GM12864 (cell line): Measurements from ENCODE around the gene GLT8D2.

ENCODE experiments used
- DNase-seq: peaks from one replicate; pipeline ENCODE4 v3.0.0-alpha.2; 2011; ENCODE audit warnings: low read depth
- H3K4me3 ChIP-seq: 2 replicates; pipeline ENCODE4 v1.5.1; 2011; ENCODE audit warnings: mild to moderate bottlenecking, low read depth, low read length, control low read depth
- TF ChIP-seq, protein P1 (sequence below): IDR thresholded peaks from 2 replicates; pipeline ENCODE4 v1.5.1; 2011; ENCODE audit warnings: low read depth, mild to moderate bottlenecking, moderate library complexity, low read length, control low read depth, inconsistent platforms; ENCODE audit errors: missing control alignments

GLT8D2 gene

DNA sequence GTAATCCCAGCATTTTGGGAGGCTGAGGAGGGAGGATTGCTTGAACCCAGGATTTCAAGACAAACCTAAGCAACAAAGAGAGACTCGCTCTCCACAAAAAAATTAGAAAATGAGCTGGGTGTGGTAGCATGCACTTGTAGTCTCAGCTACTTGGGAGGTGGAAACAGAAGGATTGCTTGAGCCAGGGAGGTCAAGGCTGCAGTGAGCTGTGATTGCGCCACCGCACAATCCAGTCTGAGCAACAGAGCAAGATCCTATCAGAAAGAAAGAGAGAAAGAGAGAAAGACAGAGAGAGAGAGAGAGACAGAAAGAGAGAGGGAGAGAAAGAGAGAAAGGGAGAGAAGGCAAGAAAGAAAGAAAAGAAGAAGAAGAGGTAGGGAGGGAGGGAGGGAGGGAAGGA lies 47.3 kb downstream of the GLT8D2 start:
- DNase-seq, result no peak
- TF ChIP-seq, protein P1, sequence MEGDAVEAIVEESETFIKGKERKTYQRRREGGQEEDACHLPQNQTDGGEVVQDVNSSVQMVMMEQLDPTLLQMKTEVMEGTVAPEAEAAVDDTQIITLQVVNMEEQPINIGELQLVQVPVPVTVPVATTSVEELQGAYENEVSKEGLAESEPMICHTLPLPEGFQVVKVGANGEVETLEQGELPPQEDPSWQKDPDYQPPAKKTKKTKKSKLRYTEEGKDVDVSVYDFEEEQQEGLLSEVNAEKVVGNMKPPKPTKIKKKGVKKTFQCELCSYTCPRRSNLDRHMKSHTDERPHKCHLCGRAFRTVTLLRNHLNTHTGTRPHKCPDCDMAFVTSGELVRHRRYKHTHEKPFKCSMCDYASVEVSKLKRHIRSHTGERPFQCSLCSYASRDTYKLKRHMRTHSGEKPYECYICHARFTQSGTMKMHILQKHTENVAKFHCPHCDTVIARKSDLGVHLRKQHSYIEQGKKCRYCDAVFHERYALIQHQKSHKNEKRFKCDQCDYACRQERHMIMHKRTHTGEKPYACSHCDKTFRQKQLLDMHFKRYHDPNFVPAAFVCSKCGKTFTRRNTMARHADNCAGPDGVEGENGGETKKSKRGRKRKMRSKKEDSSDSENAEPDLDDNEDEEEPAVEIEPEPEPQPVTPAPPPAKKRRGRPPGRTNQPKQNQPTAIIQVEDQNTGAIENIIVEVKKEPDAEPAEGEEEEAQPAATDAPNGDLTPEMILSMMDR, result no peak
- H3K4me3 ChIP-seq, result no peak overlapping the region

DNA sequence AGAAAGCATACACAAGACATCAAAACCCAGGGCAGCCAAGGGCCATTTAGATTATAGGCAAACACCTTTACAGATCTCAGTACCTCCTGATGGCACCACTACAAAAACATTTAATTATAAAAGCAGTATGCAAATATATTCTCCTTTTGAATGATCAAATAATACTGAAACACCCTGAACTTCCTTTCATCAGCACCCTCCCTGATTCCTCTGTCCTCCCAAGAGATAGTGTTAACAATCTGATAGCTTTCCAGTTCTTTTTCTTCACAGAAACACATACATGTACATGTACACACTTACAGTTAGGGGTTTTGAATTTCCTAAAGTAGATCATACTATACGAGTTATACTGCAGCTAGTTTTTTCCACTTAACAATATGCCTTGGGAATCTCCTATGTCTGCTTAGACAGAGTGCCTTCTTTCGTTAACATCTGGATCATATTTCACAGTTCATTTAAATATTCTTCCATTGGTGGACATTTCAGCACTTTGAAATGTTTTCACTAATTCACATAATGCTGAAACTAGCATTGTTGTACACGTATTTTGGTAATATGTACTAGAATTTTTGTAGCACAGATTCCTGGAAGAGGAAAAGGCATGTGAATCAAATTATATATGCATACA lies 49.1 kb downstream of the GLT8D2 start:
- no peak for DNase-seq
- H3K4me3 ChIP-seq, result no peak overlapping the region
- TF ChIP-seq, protein P1, result no peak

DNA sequence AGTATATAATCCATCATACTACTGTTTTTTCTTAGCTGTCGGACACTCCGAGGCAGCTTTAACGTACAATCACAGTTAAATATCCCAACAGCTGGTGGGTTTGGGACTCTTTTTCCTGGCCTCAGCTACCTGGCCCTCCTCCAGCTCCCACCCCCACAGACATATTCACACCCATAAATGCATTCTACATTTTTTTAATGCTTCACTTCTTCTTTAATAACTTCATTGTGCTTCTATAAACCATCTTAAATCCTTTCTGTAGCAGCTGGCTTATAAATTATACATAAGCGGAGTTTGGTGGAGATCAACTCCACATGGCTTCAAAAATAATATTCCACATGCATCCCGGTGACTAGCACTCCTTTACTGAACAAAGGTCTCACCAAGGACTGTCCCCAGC lies 51.0 kb downstream of the GLT8D2 start:
- no peak for DNase-seq
- H3K4me3 ChIP-seq, result no peak overlapping the region
- TF ChIP-seq, protein P1, result no peak

DNA sequence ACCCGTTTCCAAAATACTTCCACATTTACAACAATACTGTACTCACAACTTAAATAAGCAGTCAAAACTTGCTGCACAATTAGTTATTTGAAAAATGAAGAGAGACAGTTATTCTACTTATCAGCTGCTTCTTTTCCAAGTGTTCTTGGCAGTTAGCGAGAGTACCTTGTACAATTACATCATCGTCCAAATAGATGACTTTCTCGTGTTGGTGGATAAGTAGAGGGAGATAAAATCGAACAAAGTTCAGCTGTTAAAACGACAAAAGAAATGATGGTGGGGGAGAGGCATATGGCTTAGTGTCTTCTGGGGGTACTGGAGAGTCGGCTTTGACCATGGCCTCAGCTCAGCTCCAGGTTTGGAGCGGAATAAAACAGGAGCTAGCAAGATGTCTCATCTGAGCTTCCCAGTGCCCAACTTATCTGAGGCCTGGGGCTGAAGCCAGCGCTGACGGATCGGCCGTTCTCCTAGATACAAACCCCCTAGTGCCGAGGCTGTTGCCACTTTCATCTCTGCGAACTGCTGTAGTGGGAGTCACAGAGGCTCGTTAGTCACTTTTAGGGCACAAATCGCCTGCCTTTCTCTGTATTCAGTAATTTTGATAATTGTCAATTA lies 52.6 kb downstream of the GLT8D2 start:
- TF ChIP-seq, protein P1, result no peak
- no peak overlapping the region for H3K4me3 ChIP-seq

DNA sequence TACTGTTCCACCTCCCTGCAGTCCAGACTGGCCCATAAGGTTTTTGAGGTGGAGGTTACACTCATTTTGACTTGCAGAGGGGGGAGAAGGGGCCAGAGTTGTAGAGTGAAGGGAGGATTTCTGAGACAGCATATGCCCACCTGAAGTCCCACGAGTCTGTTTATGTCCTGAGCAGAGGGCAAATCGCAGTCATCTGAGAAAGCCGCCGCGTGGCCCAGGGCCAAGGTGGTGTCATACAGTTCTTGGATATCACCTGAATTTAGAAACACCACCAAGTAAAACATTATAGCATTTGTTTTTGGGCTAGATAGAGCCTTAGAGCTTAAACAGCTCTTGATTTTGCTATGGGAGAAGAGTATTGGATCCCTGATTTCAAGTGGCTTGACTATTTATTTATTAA lies 53.4 kb downstream of the GLT8D2 start:
- no peak overlapping the region for H3K4me3 ChIP-seq
- TF ChIP-seq, protein P1, result no peak
- DNase-seq, result no peak

More for the DNA sequence above, 52.6 kb downstream of the GLT8D2 start:
- DNase-seq, result no peak

DNA sequence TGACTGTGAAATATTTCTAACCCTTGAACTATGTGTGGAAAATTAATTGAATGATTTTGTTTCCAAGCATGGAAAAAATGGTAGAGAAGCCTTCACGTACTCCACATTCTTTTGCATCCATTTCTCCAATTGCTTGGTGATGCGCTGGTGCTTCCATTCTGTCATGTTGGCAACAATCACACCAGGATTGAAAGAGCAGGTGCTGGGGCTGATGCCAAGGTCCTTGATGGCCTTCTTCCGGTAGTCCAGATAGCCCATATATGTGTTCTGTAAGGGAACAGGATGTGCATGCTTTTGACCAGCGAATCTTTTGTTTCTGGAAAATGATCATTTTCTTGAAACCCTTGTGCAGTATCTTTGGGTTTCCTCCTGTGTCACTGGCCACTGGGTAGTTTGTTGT lies 55.8 kb downstream of the GLT8D2 start:
- no peak for DNase-seq
- no peak overlapping the region for H3K4me3 ChIP-seq
- TF ChIP-seq, protein P1, result no peak

DNA sequence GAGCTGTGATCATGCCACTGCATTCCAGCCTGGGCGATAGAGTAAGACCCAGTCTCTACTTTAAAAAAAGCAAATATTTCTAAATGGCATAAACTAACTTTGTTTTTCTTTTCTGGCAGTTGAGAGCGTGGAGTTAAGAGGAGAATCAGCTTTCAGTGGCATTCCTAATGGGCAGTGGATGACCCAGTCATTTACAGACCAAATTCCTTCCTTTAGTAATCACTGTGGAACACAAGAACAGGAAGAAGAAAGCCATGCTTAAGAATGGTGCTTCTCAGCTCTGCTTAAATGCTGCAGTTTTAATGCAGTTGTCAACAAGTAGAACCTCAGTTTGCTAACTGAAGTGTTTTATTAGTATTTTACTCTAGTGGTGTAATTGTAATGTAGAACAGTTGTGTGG lies 63.2 kb downstream of the GLT8D2 start:
- H3K4me3 ChIP-seq, result no peak overlapping the region
- DNase-seq, result no peak
- TF ChIP-seq, protein P1, result no peak
